Aorta (tissue), 5 donors: ENCODE measurements around the gene FHIT. TPM values are rescaled to one million over a fixed set of nuclear protein-coding genes. Genes with fewer than 3 reads are reported as not detected.

Experiments
- ATAC-seq: fragments of 200-7000 bp; cut with Tn5 transposase; one replicate; pipeline ENCODE4 v1.9.1; 2022; ENCODE audit warnings: moderate library complexity; ENCODE audit not compliant: low FRiP score
- DNase-seq, 2 donors: peaks; one replicate each; pipeline ENCODE4 v3.0.0-alpha.2; 2020
- H3K27ac ChIP-seq, 2 donors: one replicate each; pipeline ENCODE4 v1.5.1; 2013; ENCODE audit warnings: low read length in 2 of 2, mild to moderate bottlenecking in 2 of 2, moderate library complexity in 2 of 2, control low read depth in 1 of 2, inconsistent platforms in 1 of 2, low read depth in 1 of 2
- H3K27me3 ChIP-seq, 2 donors: one replicate each; pipeline ENCODE4 v1.6.1; 2013; ENCODE audit warnings: control low read depth in 1 of 2, low read length in 1 of 2, mild to moderate bottlenecking in 1 of 2, moderate library complexity in 1 of 2; ENCODE audit not compliant: insufficient read depth in 2 of 2, control insufficient read depth in 1 of 2
- H3K36me3 ChIP-seq, 2 donors: one replicate each; pipeline ENCODE4 v1.6.1; 2013; ENCODE audit warnings: control low read depth in 1 of 2, low read length in 1 of 2, mild to moderate bottlenecking in 1 of 2; ENCODE audit not compliant: insufficient read depth in 2 of 2, control insufficient read depth in 1 of 2
- H3K4me1 ChIP-seq, 2 donors: one replicate each; pipeline ENCODE4 v1.6.1; 2013; ENCODE audit warnings: low read length in 2 of 2, control low read depth in 1 of 2, mild to moderate bottlenecking in 1 of 2, moderate library complexity in 1 of 2; ENCODE audit not compliant: insufficient read depth in 2 of 2, control insufficient read depth in 1 of 2
- H3K4me3 ChIP-seq, 2 donors: one replicate each; pipeline ENCODE4 v1.5.1; 2013; ENCODE audit warnings: low read length in 2 of 2, control low read depth in 1 of 2, mild to moderate bottlenecking in 1 of 2
- H3K9me3 ChIP-seq: one replicate; pipeline ENCODE4 v1.6.1; 2013; ENCODE audit warnings: mild to moderate bottlenecking, low read length; ENCODE audit not compliant: control insufficient read depth
- WGBS, 2 donors: extraction: QIAGEN DNeasy Blood & Tissue Kit; methylation state at CpG; one replicate each; pipeline ENCODE4 v1.1.7; 2013; 5-methylcytosine and 5-hydroxymethylcytosine counted together
- intact Hi-C, 2 donors: fragments of 100-400 bp; cut with DNase I; formaldehyde crosslinking; loops; one replicate each; pipeline versions ENCODE4 v1.14.2 to v1.15.0; 2022
- polyA plus RNA-seq, 2 donors: library from polyadenylated mRNA; stranded (reverse); fragments of 200-250 nt; gene quantifications; one replicate each; pipeline ENCODE4 v1.2.3, GENCODE V29; 2013
- total RNA-seq, 2 donors: library from RNA; stranded (reverse); fragmentation: NEBNext Ultra II Directional; extraction: Animal tissue kit (Norgen Biotek cat#: 25700); gene quantifications; one replicate each; pipeline ENCODE4 v1.2.1, GENCODE V29; 2021
- donor health status: healthy with polysubstance abuse.
- donor health status: Bipolar disorder and iron deficiency.
- donor health status: DM: no; HTN: no; CAD: no.
- donor health status: DM: no; HTN: no; CAD: no.
- donor health status: DM: yes; HTN: yes; CAD: no.

Gene FHIT
- total and polyA plus RNA-seq, 4 donors = 1.1 to 9.2 (median 3.0) TPM

GRCh38 chr3:60716573-60716972 is 534.7 kb downstream of the FHIT start:
- Histone ChIP-seq H3K36me3 (no peaks in the 10 kb centered on the region), H3K9me3 (no peaks in the 10 kb centered on the region), H3K27ac (no peak overlapping the region), H3K4me1 (peaks cover 0 to 9% of the 10 kb centered on the region in 2 donors), H3K4me3 (no peak overlapping the region), H3K27me3 (no peaks in the 10 kb centered on the region)
- DNase-seq (no peak), ATAC-seq (no peak)
- intact Hi-C loops = no loop called here
- 87 to 90% methylated on average over 3 of the region's 3 CpGs for WGBS, 2 donors

DNA sequence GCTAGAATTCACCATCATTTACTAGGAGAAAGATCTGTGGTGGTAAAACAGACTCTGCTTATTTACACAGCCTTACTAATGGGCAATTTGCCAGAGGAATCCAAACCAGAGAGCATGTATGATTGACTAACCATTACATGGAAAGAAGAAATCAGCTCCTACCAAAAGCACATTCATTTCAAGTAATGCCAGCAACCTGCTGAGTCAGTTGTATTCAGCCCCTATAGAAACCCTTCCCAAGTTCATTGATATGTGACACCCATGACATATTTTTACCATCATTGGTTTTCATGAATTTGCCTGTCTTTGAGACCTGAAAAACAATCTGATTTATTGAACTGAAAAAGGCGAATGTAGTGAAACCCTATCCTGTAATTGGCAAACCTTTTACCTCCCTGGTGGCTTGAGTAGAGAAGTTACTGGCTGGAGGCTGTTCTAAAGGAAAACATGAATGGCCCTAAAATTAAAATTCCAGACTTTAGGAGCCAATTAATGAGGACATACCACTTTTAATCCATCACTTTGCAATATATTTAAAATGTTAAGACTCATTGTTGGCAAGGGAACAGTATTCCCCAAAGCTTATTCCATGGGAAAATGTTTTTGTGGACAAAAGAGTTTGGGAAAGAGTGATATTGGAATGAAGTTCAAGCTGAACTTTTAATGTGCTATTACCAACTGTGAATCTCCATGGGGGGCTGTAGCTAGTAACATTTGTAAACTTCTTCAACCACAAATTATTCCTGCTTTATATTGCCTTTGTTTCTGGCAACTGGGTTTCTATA is 542.9 kb downstream of the FHIT start:
- Histone ChIP-seq H3K27me3 (no peaks in the 10 kb centered on the region), H3K4me1 (no peaks in the 10 kb centered on the region), H3K9me3 (no peaks in the 10 kb centered on the region), H3K4me3 (no peak overlapping the region), H3K36me3 (no peaks in the 10 kb centered on the region), H3K27ac (no peak overlapping the region)
- DNase-seq (no peak), ATAC-seq (no peak)
- intact Hi-C loops = no loop called here
- WGBS, 2 donors = 86 to 89% methylated on average over 1 of the region's 1 CpG

DNA sequence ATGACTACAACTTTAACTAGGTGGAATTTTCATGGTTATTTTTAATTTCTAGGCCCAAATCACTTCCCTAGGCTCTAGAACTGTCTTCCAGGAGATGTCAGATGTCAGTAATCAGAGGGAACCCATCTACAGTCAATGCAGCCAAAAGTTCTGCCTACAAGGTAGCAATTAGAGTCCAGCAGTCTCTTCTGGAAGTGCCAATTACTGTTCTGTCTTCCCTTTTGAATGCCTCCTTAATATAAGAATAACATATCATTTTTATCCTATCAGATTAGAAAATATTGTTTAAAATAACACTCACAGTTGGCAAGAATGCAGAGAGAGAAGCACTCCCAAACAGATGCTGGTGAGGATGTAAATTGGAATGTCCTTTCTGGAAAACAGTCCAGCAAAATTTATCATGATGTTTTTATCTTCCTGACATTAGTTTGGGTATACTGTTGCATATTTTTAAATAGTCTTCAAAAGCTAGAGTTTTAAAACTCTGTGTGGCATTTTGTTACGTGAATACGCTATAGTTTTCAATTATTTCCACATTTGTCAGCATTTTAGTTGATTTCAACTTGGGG is 543.7 kb downstream of the FHIT start:
- Histone ChIP-seq H3K4me1 (no peaks in the 10 kb centered on the region), H3K27me3 (no peaks in the 10 kb centered on the region), H3K4me3 (no peak overlapping the region), H3K9me3 (no peaks in the 10 kb centered on the region), H3K27ac (no peak overlapping the region), H3K36me3 (no peaks in the 10 kb centered on the region)
- ATAC-seq = no peak
- intact Hi-C loops = no loop called here
- no peak for DNase-seq
- 75 to 82% methylated on average over 2 of the region's 2 CpGs for WGBS, 2 donors

DNA sequence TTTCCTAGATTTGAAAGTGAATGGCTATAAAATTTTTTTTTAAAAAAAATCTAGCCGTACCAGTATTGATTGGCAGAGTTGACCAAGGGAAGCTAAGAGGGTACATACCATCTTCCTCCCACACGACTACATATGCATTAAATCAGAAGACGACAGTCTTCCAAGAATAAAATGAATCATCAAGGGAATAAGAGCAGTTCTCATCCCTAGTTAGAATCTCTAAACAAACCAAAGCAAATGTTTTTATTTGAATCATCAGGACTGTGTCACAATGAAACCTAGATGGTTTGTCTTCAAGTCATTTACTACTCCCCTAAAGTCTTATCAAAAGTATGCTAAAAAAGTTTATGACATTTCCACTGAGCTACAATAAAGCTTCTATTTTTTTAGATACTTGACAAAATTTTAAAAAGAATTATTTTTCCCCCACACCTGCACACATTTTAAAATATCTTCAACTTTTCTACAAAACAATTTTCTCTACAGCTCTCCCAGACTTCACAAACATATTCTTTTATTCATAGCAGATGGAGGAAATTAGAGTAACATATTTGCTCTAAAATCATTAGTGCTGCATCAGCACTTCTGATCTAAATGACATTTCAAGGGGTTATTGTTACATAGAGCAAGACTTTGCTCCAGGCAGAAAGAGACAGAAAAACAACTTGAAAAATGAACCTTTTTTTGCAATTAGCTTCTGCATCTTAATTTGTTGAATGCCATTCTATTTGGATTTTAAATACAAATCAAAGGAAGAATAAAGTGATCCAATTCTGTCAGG is 547.1 kb downstream of the FHIT start:
- H3K36me3 ChIP-seq = no peaks in the 10 kb centered on the region
- intact Hi-C loops = no loop called here
- H3K4me3 ChIP-seq = no peak overlapping the region
- H3K9me3 ChIP-seq = no peaks in the 10 kb centered on the region
- DNase-seq = no peak
- no peaks in the 10 kb centered on the region for H3K4me1 ChIP-seq
- 70 to 84% methylated on average over 3 of the region's 3 CpGs for WGBS, 2 donors
- no peak overlapping the region for H3K27ac ChIP-seq
- no peaks in the 10 kb centered on the region for H3K27me3 ChIP-seq
- ATAC-seq = no peak

- Histone ChIP-seq H3K4me3 (no peak overlapping the region), H3K27me3 (no peaks in the 10 kb centered on the region), H3K9me3 (no peaks in the 10 kb centered on the region), H3K4me1 (no peaks in the 10 kb centered on the region), H3K27ac (no peak overlapping the region), H3K36me3 (no peaks in the 10 kb centered on the region)
- 93 to 97% methylated on average over 3 of the region's 3 CpGs for WGBS, 2 donors
- ATAC-seq = no peak
- DNase-seq = no peak
- intact Hi-C loops = no loop called here
These were observed 548.2 kb downstream of the FHIT start for GRCh38 chr3:60703008-60703407.

GRCh38 chr3:60698117-60698516 is 553.1 kb downstream of the FHIT start:
- DNase-seq (no peak), ATAC-seq (no peak)
- no peaks in the 10 kb centered on the region for H3K9me3 ChIP-seq
- WGBS, 2 donors = 65 to 74% methylated on average over 3 of the region's 3 CpGs
- no peak overlapping the region for H3K27ac ChIP-seq
- H3K27me3 ChIP-seq = no peaks in the 10 kb centered on the region
- H3K36me3 ChIP-seq = no peaks in the 10 kb centered on the region
- H3K4me1 ChIP-seq = no peaks in the 10 kb centered on the region
- H3K4me3 ChIP-seq = no peak overlapping the region
- intact Hi-C loops = no loop called here

GRCh38 chr3:60697132-60697531 is 554.1 kb downstream of the FHIT start:
- Histone ChIP-seq H3K9me3 (no peaks in the 10 kb centered on the region), H3K4me3 (no peak overlapping the region), H3K27ac (no peak overlapping the region), H3K4me1 (no peaks in the 10 kb centered on the region), H3K27me3 (no peaks in the 10 kb centered on the region), H3K36me3 (no peaks in the 10 kb centered on the region)
- intact Hi-C loops = no loop called here
- DNase-seq = no peak
- no peak for ATAC-seq

DNA sequence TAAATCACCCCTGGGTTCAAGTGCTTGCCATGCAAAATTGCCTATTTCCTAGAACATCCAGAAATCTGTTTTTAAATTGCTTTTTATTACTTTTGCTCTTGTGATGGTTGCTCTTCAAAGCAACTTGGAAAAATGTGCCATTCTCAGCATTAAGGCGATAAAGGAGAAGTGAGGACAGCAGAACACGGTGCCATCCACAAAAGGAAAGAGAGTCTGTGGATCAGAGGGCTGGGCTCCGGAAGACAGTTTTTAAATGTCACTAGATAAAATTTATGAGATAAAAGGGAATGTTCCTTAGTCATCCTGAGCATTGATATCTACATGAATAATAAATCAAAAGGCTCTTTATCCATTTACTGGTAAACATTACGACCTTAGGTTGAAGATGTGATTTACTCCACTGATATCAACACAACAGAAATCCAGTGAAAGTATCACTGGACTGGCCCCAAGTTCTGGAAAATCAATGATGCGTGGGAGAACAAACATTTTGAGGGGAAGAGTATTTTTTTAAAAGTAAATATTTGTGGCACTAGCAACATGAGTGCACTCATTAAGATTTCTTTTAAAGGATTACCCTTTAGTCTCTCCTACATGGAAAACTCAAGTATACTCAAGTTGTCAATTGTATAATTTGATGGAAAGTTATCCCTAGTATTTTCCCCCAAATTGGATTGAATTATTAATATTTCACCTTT is 554.7 kb downstream of the FHIT start:
- Histone ChIP-seq H3K9me3 (no peaks in the 10 kb centered on the region), H3K27ac (no peak overlapping the region), H3K27me3 (no peaks in the 10 kb centered on the region), H3K36me3 (no peaks in the 10 kb centered on the region), H3K4me1 (no peaks in the 10 kb centered on the region), H3K4me3 (no peak overlapping the region)
- ATAC-seq (no peak), DNase-seq (no peak)
- intact Hi-C loops = no loop called here
- 87 to 89% methylated on average over 5 of the region's 5 CpGs for WGBS, 2 donors
